BLaER1 treated with 17β-estradiol and CSF1 and Interleukin-3, amounts not matched to agents 10 nM and 100 nM (cell line): ENCODE measurements around the gene HOXB5.
A peak's percentile ranks its signal among the peaks of the same experiment; 100 is the strongest.

Experiments used
- H3K27ac ChIP-seq, 11 experiments: shearing (Covaris generic); formaldehyde crosslinking; 2 replicates each; pipeline ENCODE4 v1.8.1; 2022
- H3K27me3 ChIP-seq, 11 experiments: shearing (Covaris generic); formaldehyde crosslinking; 2 replicates each; pipeline ENCODE4 v1.8.1; 2022
- H3K36me3 ChIP-seq, 11 experiments: shearing (Covaris generic); formaldehyde crosslinking; 2 replicates each; pipeline ENCODE4 v1.8.1; 2022
- H3K4me1 ChIP-seq, 10 experiments: shearing (Covaris generic); formaldehyde crosslinking; 2 replicates each; pipeline ENCODE4 v1.8.1; 2022
- H3K4me2 ChIP-seq, 11 experiments: shearing (Covaris generic); formaldehyde crosslinking; 2 replicates each; pipeline ENCODE4 v1.8.1; 2022
- H3K4me3 ChIP-seq, 10 experiments: shearing (Covaris generic); formaldehyde crosslinking; 2 replicates each; pipeline ENCODE4 v1.8.1; 2022
- H3K9ac ChIP-seq, 11 experiments: shearing (Covaris generic); formaldehyde crosslinking; 2 replicates each; pipeline ENCODE4 v1.8.1; 2022
- H3K9me3 ChIP-seq, 11 experiments: shearing (Covaris generic); formaldehyde crosslinking; replicated peaks in 1 of 11; 2 replicates each; pipeline ENCODE4 v1.8.1; 2022
- H4K20me1 ChIP-seq, 11 experiments: shearing (Covaris generic); formaldehyde crosslinking; 2 replicates each; pipeline ENCODE4 v1.8.1; 2022
- Cebpa-rat ChIP-seq, 11 experiments: shearing (Covaris generic); IDR thresholded peaks; 2 replicates each; pipeline ENCODE4 v1.8.1; 2022

Gene HOXB5

DNA sequence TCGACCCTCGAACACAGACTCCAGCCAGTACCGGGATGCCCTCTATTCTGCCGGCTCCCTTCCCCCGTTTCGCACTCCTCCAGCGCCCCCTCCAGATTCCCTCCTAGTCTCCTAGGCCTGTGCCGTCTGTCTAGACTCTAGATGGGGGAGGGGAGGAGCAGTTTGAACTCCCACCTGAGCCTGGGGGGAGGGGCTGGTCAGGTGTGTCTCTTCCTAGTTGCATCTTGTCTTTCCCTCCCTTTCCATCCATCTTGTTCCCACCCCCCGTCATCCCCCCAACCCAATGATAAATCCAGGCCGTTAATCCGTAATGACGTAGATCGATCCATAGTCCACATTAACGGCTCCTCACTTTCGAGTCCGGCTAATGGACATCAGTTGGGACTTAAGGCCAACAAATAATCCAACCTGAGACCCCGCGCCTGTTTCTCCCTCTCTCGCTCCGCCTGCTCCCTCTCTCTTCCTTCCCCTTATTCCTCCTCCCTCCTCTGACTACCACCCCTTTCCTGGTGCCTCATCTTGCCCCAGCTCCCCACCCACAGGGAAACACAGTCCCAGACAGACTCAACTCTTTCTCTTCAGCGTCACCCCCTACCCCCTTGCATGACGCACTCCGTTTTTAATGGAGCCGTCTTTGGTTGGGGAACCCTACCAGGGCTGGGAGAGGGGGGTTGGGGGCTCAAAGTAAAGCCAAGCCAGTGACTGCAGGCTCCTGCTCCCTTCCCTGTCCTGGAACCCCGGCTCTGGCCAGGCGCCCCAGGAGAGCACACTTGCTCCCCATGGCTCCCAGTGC is 3.4 kb upstream of the HOXB5 start:
- Histone ChIP-seq H3K4me3 (no peak overlapping the region), H3K9me3 (peaks cover 0 to 14% (median 9%) of the 10 kb centered on the region in 11 experiments; a peak in 13 of 22 replicates), H3K4me2 (no peak overlapping the region), H3K4me1 (peaks cover 0 to 6% (median 4%) of the 10 kb centered on the region in 10 experiments; a peak in 6 of 20 replicates), H4K20me1 (peaks cover 0 to 95% (median 86%) of the 10 kb centered on the region in 11 experiments; a peak in 18 of 22 replicates), H3K27me3 (peaks cover 98 to 100% (median 100%) of the 10 kb centered on the region in 11 experiments), H3K27ac (no peak overlapping the region), H3K36me3 (no peaks in the 10 kb centered on the region), H3K9ac (no peak overlapping the region)
- TF ChIP-seq Cebpa-rat (IDR thresholded peaks at IDR 0.05) = no peak

DNA sequence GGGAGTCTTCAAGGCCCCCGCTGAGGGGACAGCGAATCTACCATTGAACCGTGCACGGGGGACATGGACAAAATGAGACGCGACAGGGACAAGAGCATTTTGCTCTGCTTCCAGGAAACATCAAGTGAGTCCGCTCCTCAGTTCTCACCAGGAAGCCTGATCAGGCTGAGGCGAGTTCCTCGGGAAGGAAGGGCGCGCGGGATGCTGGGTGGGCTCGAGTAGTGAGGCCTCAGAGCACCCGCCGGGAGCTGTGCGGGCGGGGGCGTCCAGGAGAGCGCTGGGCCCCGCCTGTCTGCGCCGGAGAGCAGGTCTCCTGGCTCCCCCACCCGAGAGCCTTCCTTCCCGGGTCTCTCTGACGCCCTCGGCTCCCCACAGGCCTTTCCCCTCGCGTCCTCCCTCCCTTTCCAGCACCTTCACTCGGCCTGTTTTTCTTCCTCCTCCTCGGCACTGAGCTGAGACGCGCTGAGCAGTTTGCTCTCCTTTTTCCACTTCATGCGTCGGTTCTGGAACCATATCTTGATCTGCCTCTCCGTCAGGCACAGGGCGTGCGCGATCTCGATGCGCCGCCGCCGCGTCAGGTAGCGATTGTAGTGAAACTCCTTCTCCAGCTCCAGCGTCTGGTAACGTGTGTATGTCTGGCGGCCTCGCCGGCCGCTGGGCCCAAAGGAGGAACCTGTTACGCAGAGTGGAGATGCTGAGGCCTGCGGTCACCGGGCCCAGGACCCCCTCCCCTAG is 2.6 kb upstream of the HOXB5 start:
- Histone ChIP-seq H3K27me3 (peaks cover 98 to 100% (median 100%) of the 10 kb centered on the region in 11 experiments), H3K4me1 (peaks cover 0 to 6% (median 4%) of the 10 kb centered on the region in 10 experiments; a peak in 6 of 20 replicates), H3K36me3 (no peaks in the 10 kb centered on the region), H3K4me2 (no peak overlapping the region), H3K4me3 (no peak overlapping the region), H3K9ac (no peak overlapping the region), H4K20me1 (peaks cover 0 to 95% (median 86%) of the 10 kb centered on the region in 11 experiments; a peak in 18 of 22 replicates), H3K27ac (no peak overlapping the region), H3K9me3 (peaks cover 0 to 14% (median 9%) of the 10 kb centered on the region in 11 experiments; a peak in 13 of 22 replicates)
- TF ChIP-seq Cebpa-rat (IDR thresholded peaks at IDR 0.05) = no peak

DNA sequence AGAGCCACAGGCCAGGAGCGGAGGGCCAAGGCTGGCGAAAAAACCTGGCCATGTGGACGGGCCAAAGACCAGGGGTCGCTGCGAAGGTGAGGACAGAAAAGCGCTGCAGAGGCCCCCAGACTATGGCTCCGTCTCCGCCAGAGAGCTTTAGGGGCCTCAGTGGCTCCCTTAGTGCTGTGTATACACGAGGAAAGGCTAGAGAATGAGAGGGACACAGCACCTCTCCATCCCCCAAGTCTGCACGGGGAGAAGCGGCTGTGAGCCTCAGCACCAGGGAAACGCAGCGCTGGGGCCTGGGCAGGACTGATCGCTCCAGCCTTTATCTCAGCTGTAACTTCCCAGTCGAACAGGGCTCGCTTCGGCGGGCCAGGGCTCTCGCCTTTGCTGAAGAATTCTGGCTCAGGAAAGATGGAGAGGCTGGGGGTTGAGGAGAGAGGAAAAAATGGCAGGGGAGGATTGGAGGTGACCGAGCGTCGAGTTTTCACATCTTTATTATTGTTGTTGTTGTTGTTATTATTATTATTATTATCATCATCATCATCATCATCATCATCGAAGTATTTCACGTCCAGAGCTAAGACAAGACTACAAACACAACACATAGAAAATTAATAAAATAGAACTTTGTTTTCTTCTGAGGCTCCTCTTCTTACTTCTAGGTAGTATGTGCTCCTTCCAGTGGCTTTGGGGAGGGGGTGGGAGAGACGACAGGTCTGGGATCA is 1.9 kb upstream of the HOXB5 start:
- TF ChIP-seq Cebpa-rat (IDR thresholded peaks at IDR 0.05) = no peak
- Histone ChIP-seq H3K4me2 (no peak overlapping the region), H3K27me3 (peaks cover 98 to 100% (median 100%) of the 10 kb centered on the region in 11 experiments), H3K9ac (no peak overlapping the region), H3K27ac (no peak overlapping the region), H3K9me3 (peaks cover 0 to 14% (median 9%) of the 10 kb centered on the region in 11 experiments; a peak in 13 of 22 replicates), H3K4me3 (no peak overlapping the region), H3K4me1 (peaks cover 0 to 6% (median 4%) of the 10 kb centered on the region in 10 experiments; a peak in 6 of 20 replicates), H3K36me3 (no peaks in the 10 kb centered on the region), H4K20me1 (peaks cover 0 to 96% (median 86%) of the 10 kb centered on the region in 11 experiments; a peak in 18 of 22 replicates)

DNA sequence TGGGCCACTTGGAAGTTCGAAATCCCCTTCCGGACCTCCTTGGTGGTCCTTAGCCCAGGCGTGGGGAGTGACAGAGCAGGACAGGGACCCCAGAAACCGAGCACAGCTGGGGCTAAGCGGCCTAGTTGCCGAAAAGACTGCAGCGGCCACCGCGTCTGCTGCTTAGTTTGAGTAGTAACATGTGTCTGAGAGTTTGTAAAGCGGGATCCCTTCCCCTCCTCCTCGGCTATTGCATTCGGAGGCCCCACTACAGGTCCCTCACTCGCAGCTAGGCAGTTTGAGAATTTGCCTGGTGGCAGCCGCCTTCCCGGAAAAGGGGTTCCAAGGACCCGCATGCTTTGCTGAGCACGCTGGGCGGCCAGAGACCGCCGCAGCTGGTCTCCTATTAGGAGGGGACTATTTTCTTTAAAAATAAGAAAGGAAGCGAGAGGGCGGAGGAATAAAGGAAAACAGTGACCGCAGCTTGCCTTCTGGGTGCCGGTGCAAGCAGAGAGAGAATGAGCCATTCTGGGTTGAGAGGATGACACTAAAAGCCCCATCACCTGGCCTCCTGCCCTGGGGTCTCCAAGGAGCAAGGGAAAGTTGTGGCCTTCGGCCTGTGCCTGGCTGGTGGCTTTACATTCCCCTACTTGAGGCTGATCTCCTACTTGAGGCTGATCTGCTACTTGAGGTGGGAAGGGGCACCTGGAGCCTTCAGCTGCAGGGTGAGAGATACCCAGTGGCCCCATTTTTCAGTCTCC is 1.1 kb upstream of the HOXB5 start:
- Histone ChIP-seq H3K36me3 (no peaks in the 10 kb centered on the region), H3K27ac (no peak overlapping the region), H3K9ac (no peak overlapping the region), H3K4me2 (no peak overlapping the region), H3K4me1 (peaks cover 0 to 6% (median 4%) of the 10 kb centered on the region in 10 experiments; a peak in 6 of 20 replicates), H3K27me3 (peaks cover 98 to 100% (median 100%) of the 10 kb centered on the region in 11 experiments), H4K20me1 (peaks cover 0 to 96% (median 86%) of the 10 kb centered on the region in 11 experiments; a peak in 18 of 22 replicates), H3K9me3 (peaks cover 0 to 14% (median 9%) of the 10 kb centered on the region in 11 experiments; a peak in 13 of 22 replicates), H3K4me3 (no peak overlapping the region)
- no peak for TF ChIP-seq Cebpa-rat (IDR thresholded peaks at IDR 0.05)

DNA sequence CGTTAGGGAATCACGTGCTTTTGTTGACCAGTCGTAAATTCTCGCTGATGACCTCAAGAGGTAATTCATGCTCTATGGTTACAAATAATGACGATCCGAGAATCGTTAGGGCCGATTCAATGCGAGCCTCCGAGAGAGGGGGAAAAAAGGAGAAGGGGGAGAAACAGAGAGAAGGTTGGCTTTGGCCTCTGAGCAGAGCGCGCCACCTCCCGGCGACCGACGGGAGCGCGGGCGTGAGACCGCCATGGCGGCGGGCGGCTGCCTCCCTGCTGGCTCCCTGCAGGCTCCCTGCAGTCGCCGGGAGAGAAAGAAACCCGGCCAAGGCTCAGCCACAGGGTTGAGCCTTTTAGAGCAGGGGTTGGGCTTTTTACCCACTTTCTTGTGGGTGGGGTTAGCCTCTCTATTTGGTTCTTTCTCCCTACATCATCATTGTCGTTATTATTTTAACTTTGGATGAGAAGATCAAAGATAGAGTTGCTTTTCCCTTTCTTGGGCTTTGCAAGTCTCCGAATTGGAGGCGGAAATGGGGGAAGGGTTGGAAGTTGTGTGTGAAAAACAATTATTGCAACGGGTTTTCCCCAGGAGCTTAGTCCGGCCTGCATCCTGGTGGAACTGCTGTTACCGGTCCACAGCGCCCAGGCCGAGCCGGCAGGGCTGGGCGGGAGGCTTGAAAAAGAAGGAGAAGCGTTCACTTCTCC is 410 bp upstream of the HOXB5 start:
- H3K4me2 ChIP-seq = peak overlapping the region in 2 of 11 experiments; percentile 88 to 97; a peak in 4 of 22 replicates
- no peak overlapping the region for H3K4me3 ChIP-seq
- H3K27me3 ChIP-seq = peaks cover 98 to 100% (median 100%) of the 10 kb centered on the region in 11 experiments
- H3K27ac ChIP-seq = no peak overlapping the region
- H3K9me3 ChIP-seq = peaks cover 0 to 14% (median 9%) of the 10 kb centered on the region in 11 experiments; a peak in 13 of 22 replicates
- H3K4me1 ChIP-seq = peaks cover 0 to 6% (median 4%) of the 10 kb centered on the region in 10 experiments; a peak in 6 of 20 replicates
- H3K9ac ChIP-seq = no peak overlapping the region
- TF ChIP-seq Cebpa-rat (IDR thresholded peaks at IDR 0.05) = no peak
- no peaks in the 10 kb centered on the region for H3K36me3 ChIP-seq
- H4K20me1 ChIP-seq = peaks cover 0 to 96% (median 86%) of the 10 kb centered on the region in 11 experiments; a peak in 18 of 22 replicates

DNA sequence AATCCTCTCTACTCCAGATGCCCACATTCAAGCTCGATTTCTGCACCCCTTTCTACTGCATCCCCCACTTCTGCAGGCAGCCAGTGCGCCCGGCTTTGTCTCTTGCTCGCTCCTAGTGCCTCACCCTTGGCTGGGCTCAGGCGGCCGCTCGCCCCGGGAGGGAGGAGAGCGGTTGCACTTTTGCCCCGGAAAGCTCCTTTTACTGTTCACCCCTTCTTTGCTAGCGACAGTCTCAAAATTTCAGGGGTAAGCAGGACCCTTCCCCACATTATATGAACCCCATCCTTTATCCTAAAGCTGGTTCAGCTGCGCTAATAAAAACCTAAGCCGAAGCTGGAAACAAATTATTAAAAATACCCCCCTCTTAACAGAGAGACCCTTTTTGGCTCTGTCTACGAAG is 1.0 kb downstream of the HOXB5 start:
- H3K9me3 ChIP-seq = peaks cover 0 to 5% (median 2%) of the 10 kb centered on the region in 11 experiments; a peak in 11 of 22 replicates
- H3K4me1 ChIP-seq = peaks cover 2 to 15% (median 8%) of the 10 kb centered on the region in 10 experiments; a peak in 16 of 20 replicates
- no peak overlapping the region for H3K9ac ChIP-seq
- no peak overlapping the region for H3K27ac ChIP-seq
- H3K27me3 ChIP-seq = peaks cover 98 to 100% (median 100%) of the 10 kb centered on the region in 11 experiments
- no peak overlapping the region for H3K4me3 ChIP-seq
- TF ChIP-seq Cebpa-rat (IDR thresholded peaks at IDR 0.05) = no peak
- no peaks in the 10 kb centered on the region for H3K36me3 ChIP-seq
- peaks cover 0 to 96% (median 88%) of the 10 kb centered on the region in 11 experiments; a peak in 19 of 22 replicates for H4K20me1 ChIP-seq
- peak overlapping the region in 2 of 11 experiments; percentile 88 to 97; a peak in 3 of 22 replicates for H3K4me2 ChIP-seq

DNA sequence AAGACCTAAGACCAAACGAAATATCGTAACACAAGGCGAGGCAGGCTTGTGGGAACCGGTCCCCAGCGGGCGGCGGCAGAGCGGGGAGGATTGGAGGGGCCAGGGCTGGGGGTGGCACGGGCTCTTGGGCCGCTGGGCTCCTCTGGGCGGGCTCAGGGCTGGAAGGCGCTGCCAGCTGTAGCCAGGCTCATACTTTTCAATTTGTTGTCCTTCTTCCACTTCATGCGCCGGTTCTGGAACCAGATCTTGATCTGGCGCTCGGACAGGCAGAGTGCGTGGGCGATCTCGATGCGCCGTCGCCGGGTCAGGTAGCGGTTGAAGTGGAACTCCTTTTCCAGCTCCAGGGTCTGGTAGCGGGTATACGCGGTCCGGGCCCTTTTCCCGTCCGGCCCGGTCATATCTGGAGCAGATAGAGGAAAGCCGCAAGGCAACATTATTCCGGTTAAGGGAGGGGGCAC is 1.5 kb downstream of the HOXB5 start:
- Histone ChIP-seq H3K4me1 (peaks cover 5 to 20% (median 12%) of the 10 kb centered on the region in 10 experiments; a peak in 16 of 20 replicates), H3K27me3 (peaks cover 98 to 100% (median 100%) of the 10 kb centered on the region in 11 experiments), H3K9ac (no peak overlapping the region), H3K4me2 (no peak overlapping the region), H3K9me3 (no peaks in the 10 kb centered on the region), H4K20me1 (peaks cover 0 to 96% (median 87%) of the 10 kb centered on the region in 11 experiments; a peak in 19 of 22 replicates), H3K36me3 (no peaks in the 10 kb centered on the region), H3K27ac (no peak overlapping the region), H3K4me3 (no peak overlapping the region)
- TF ChIP-seq Cebpa-rat (IDR thresholded peaks at IDR 0.05) = no peak
